Natural killer cell (primary cell): ENCODE results near the gene NRDC. TPM values are rescaled to one million over a fixed set of nuclear protein-coding genes. Genes with fewer than 3 reads are reported as not detected.

ENCODE experiments used
- ATAC-seq, 3 donors: fragments of 150-1000 bp in 2 of 3; fragments of 200-7000 bp in 1 of 3; cut with Tn5 transposase; 1 replicate in 1 of 3; 2 replicates in 2 of 3; pipeline ENCODE4 v1.10.0; 2021; ENCODE audit warnings: mild to moderate bottlenecking in 2 of 3, moderate library complexity in 2 of 3
- DNase-seq, 2 donors: peaks; one replicate each; pipeline versions ENCODE4 v3.0.0 to v3.0.0-alpha.2; 2013 to 2021; ENCODE audit warnings: mixed read lengths in 1 of 2
- H3K27ac ChIP-seq: one replicate; pipeline ENCODE4 v1.5.1; 2013; ENCODE audit warnings: mild to moderate bottlenecking, low read length
- H3K27me3 ChIP-seq: one replicate; pipeline ENCODE4 v1.6.1; 2013; ENCODE audit warnings: low read length; ENCODE audit not compliant: control insufficient read depth, insufficient read depth
- H3K36me3 ChIP-seq: one replicate; pipeline ENCODE4 v1.6.1; 2013; ENCODE audit warnings: low read length; ENCODE audit not compliant: control insufficient read depth, insufficient read depth
- H3K4me1 ChIP-seq: one replicate; pipeline ENCODE4 v1.6.1; 2013; ENCODE audit warnings: low read length; ENCODE audit not compliant: control insufficient read depth, insufficient read depth
- H3K4me3 ChIP-seq: one replicate; pipeline ENCODE4 v1.5.1; 2013; ENCODE audit warnings: low read length
- H3K9me3 ChIP-seq: one replicate; pipeline ENCODE4 v1.6.1; 2013; ENCODE audit warnings: low read length; ENCODE audit not compliant: control insufficient read depth, insufficient read depth
- H3K27ac Mint-ChIP-seq, 2 donors: one replicate each; pipeline ENCODE4 v1.8.0; 2022; ENCODE audit warnings: mild to moderate bottlenecking in 2 of 2, mixed read lengths in 2 of 2, moderate library complexity in 1 of 2
- H3K27me3 Mint-ChIP-seq, 2 donors: one replicate each; pipeline ENCODE4 v1.8.0; 2022; ENCODE audit warnings: low read depth in 2 of 2, mixed read lengths in 2 of 2
- H3K36me3 Mint-ChIP-seq: one replicate; pipeline ENCODE4 v1.8.0; 2022; ENCODE audit warnings: mixed read lengths
- H3K4me1 Mint-ChIP-seq, 2 donors: one replicate each; pipeline ENCODE4 v1.8.0; 2022; ENCODE audit warnings: mixed read lengths in 2 of 2
- H3K4me3 Mint-ChIP-seq: one replicate; pipeline ENCODE4 v1.8.0; 2022; ENCODE audit warnings: mild to moderate bottlenecking, moderate library complexity, mixed read lengths
- H3K9me3 Mint-ChIP-seq, 2 donors: one replicate each; pipeline ENCODE4 v1.8.0; 2022; ENCODE audit warnings: mixed read lengths in 2 of 2
- WGBS: methylation state at CpG from one replicate; pipeline ENCODE4 v1.1.7; 2013; ENCODE audit warnings: missing lambda C conversion rate; ENCODE audit not compliant: insufficient coverage; 5-methylcytosine and 5-hydroxymethylcytosine counted together
- intact Hi-C: fragments of 100-400 bp; cut with micrococcal nuclease; formaldehyde crosslinking; loops from one replicate; pipeline ENCODE4 v1.14.2; 2022
- total RNA-seq, 4 donors: library from RNA; stranded (reverse); fragments of 120-200 nt in 1 of 4; gene quantifications; one replicate each; pipeline versions ENCODE4 v1.2.3 to v1.2.4, GENCODE V29; 2013 to 2022
- TF ChIP-seq, protein P1 (sequence below): fragments of 200-600 bp; IDR thresholded peaks from one replicate; pipeline ENCODE4 v1.8.0; 2022; ENCODE audit warnings: antibody characterized with exemption

Gene NRDC
- total RNA-seq, 3 donors from 2014 or later (not counting 1 experiment from before 2014, with no cell fraction given) = 122 to 165 (median 145) TPM

GRCh38 chr1:51847294-51847920 is 31.1 kb downstream of the NRDC start:
- intact Hi-C loops = no loop called here
- Mint-ChIP-seq H3K9me3 (no peaks in the 10 kb centered on the region), H3K4me1 (peaks cover 26 to 40% of the 10 kb centered on the region in 2 donors), H3K27ac (no peak overlapping the region), H3K4me3 (no peak overlapping the region), H3K27me3 (no peaks in the 10 kb centered on the region), H3K36me3 (no peaks in the 10 kb centered on the region)
- ATAC-seq (no peak), DNase-seq (no peak)
- TF ChIP-seq, protein P1, sequence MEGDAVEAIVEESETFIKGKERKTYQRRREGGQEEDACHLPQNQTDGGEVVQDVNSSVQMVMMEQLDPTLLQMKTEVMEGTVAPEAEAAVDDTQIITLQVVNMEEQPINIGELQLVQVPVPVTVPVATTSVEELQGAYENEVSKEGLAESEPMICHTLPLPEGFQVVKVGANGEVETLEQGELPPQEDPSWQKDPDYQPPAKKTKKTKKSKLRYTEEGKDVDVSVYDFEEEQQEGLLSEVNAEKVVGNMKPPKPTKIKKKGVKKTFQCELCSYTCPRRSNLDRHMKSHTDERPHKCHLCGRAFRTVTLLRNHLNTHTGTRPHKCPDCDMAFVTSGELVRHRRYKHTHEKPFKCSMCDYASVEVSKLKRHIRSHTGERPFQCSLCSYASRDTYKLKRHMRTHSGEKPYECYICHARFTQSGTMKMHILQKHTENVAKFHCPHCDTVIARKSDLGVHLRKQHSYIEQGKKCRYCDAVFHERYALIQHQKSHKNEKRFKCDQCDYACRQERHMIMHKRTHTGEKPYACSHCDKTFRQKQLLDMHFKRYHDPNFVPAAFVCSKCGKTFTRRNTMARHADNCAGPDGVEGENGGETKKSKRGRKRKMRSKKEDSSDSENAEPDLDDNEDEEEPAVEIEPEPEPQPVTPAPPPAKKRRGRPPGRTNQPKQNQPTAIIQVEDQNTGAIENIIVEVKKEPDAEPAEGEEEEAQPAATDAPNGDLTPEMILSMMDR = no peak
- H3K4me3 ChIP-seq = no peak overlapping the region
- H3K27ac ChIP-seq = no peak overlapping the region
- H3K9me3 ChIP-seq = no peaks in the 10 kb centered on the region
- H3K36me3 ChIP-seq = no peaks in the 10 kb centered on the region
- H3K4me1 ChIP-seq = no peaks in the 10 kb centered on the region
- no peaks in the 10 kb centered on the region for H3K27me3 ChIP-seq
- 97% methylated on average over 41 of the region's 42 CpGs for WGBS

DNA sequence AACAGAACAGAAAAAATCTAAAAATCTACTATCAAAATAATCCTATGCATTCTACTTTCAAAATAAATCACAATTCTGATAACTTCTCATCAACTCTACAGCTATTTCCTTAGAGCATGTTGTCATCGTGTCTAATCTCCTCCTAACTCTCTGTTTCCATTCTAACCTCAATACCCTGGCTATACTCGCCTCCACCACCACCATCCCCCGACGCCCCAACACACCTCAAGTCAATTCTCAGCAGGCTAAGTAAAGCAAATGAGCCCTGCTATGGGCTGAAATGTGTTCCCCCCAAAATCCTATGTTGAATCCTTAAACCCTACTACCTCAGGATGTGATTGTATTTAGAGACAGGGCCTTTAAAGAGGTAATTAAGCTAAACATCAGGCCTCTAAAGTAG is 34.6 kb downstream of the NRDC start:
- WGBS = 66% methylated on average over 4 of the region's 4 CpGs
- no peak for DNase-seq
- H3K36me3 Mint-ChIP-seq = peaks cover 7% of the 10 kb centered on the region
- Histone ChIP-seq H3K27me3 (no peaks in the 10 kb centered on the region), H3K27ac (no peak overlapping the region), H3K9me3 (no peaks in the 10 kb centered on the region), H3K36me3 (peaks cover 6% of the 10 kb centered on the region), H3K4me3 (no peak overlapping the region), H3K4me1 (no peaks in the 10 kb centered on the region)
- H3K27ac Mint-ChIP-seq = peak overlapping the region; percentile 27 to 48
- TF ChIP-seq, protein P1 = no peak
- H3K4me1 Mint-ChIP-seq = peaks cover 29 to 46% of the 10 kb centered on the region in 2 donors
- no peak for ATAC-seq
- no peaks in the 10 kb centered on the region for H3K9me3 Mint-ChIP-seq
- intact Hi-C loops = loop anchor here (5.0 kb wide), 1 partner anchor 33 kb away; the partner anchor contains the start of gene NRDC
- no peak overlapping the region for H3K4me3 Mint-ChIP-seq
- no peaks in the 10 kb centered on the region for H3K27me3 Mint-ChIP-seq

GRCh38 chr1:51842261-51842660 is 36.3 kb downstream of the NRDC start:
- Mint-ChIP-seq H3K36me3 (peaks cover 7% of the 10 kb centered on the region), H3K27ac (no peak overlapping the region), H3K4me3 (no peak overlapping the region), H3K4me1 (peaks cover 34 to 61% of the 10 kb centered on the region in 2 donors), H3K9me3 (no peaks in the 10 kb centered on the region), H3K27me3 (no peaks in the 10 kb centered on the region)
- WGBS = no CpG with 5 or more reads among the region's 1 CpG
- no peak for DNase-seq
- intact Hi-C loops = loop anchor here (5.0 kb wide), 1 partner anchor 35 kb away; the partner anchor contains the start of gene NRDC
- no peak overlapping the region for H3K27ac ChIP-seq
- H3K9me3 ChIP-seq = no peaks in the 10 kb centered on the region
- no peak for ATAC-seq
- no peak overlapping the region for H3K4me3 ChIP-seq
- TF ChIP-seq, protein P1 = no peak
- H3K36me3 ChIP-seq = peaks cover 16% of the 10 kb centered on the region
- H3K4me1 ChIP-seq = no peaks in the 10 kb centered on the region
- H3K27me3 ChIP-seq = no peaks in the 10 kb centered on the region
